NCI-H446 (cell line): ENCODE results near the gene CAB39L.

Source experiments
- DNase-seq, 2 experiments: peaks; one replicate each; lab custom pipeline; 2025; lab: John Stamatoyannopoulos, UW

Gene CAB39L

GRCh38 chr13:49399801-49400472 lies 43.9 kb downstream of the CAB39L start:
- DNase-seq: no peak

- DNase-seq: no peak
These were observed 47.9 kb downstream of the CAB39L start for GRCh38 chr13:49395878-49396380.

GRCh38 chr13:49395451-49395865 lies 48.4 kb downstream of the CAB39L start:
- peak in 1 of 2 experiments; percentile 44 for DNase-seq

GRCh38 chr13:49388091-49388635 lies 55.7 kb downstream of the CAB39L start:
- no peak for DNase-seq

GRCh38 chr13:49386664-49387063 lies 57.2 kb downstream of the CAB39L start:
- DNase-seq: no peak

- no peak for DNase-seq
These were observed 67.7 kb downstream of the CAB39L start for GRCh38 chr13:49376121-49376520.

- no peak for DNase-seq
These were observed 69.1 kb downstream of the CAB39L start for GRCh38 chr13:49374585-49375290.

- no peak for DNase-seq
These were observed 70.1 kb downstream of the CAB39L start for GRCh38 chr13:49373716-49374115.

GRCh38 chr13:49371943-49372613 lies 71.8 kb downstream of the CAB39L start:
- no peak for DNase-seq

GRCh38 chr13:49370371-49370770 lies 73.5 kb downstream of the CAB39L start:
- no peak for DNase-seq

GRCh38 chr13:49369866-49370265 lies 74.0 kb downstream of the CAB39L start:
- DNase-seq: no peak

- no peak for DNase-seq
These were observed 75.2 kb downstream of the CAB39L start for GRCh38 chr13:49368688-49369087.

- no peak for DNase-seq
These were observed 76.0 kb downstream of the CAB39L start for GRCh38 chr13:49367640-49368422.

GRCh38 chr13:49366841-49367240 lies 77.0 kb downstream of the CAB39L start:
- no peak for DNase-seq

GRCh38 chr13:49357694-49358093 lies 86.2 kb downstream of the CAB39L start:
- no peak for DNase-seq

GRCh38 chr13:49356223-49356622 lies 87.6 kb downstream of the CAB39L start:
- no peak for DNase-seq

- DNase-seq: no peak
These were observed 89.1 kb downstream of the CAB39L start for GRCh38 chr13:49354719-49355118.

GRCh38 chr13:49353908-49354307 lies 90.0 kb downstream of the CAB39L start:
- no peak for DNase-seq

GRCh38 chr13:49351871-49352270 lies 92.0 kb downstream of the CAB39L start:
- DNase-seq: no peak

- no peak for DNase-seq
These were observed 95.1 kb downstream of the CAB39L start for GRCh38 chr13:49348751-49349150.

- DNase-seq: no peak
These were observed 96.0 kb downstream of the CAB39L start for GRCh38 chr13:49347650-49348385.
